Left lung (tissue), 10 donors: Measurements from ENCODE around the gene MSL3. TPM values are rescaled to one million over a fixed set of nuclear protein-coding genes. Genes with fewer than 3 reads are reported as not detected.

Experiments
- ATAC-seq: fragments of 200-7000 bp; cut with Tn5 transposase; one replicate; pipeline ENCODE4 v1.9.1; 2020; ENCODE audit warnings: moderate library complexity
- DNase-seq, 4 donors: peaks; one replicate each; pipeline ENCODE4 v3.0.0-alpha.2; 2013 to 2020
- H3K27ac ChIP-seq, 2 donors: fragments of 200-600 bp; sonication (generic) in 1 of 2; one replicate each; pipeline versions ENCODE4 v1.5.0 to v1.8.0; 2020 to 2021
- H3K27me3 ChIP-seq, 2 donors: fragments of 200-600 bp; sonication (generic) in 1 of 2; one replicate each; pipeline versions ENCODE4 v1.5.0 to v1.8.0; 2020 to 2021
- H3K36me3 ChIP-seq, 2 donors: fragments of 200-600 bp; sonication (generic) in 1 of 2; one replicate each; pipeline versions ENCODE4 v1.5.0 to v1.8.0; 2020 to 2021
- H3K4me1 ChIP-seq, 2 donors: fragments of 200-600 bp; one replicate each; pipeline ENCODE4 v1.8.0; 2021
- H3K4me3 ChIP-seq, 2 donors: fragments of 200-600 bp; sonication (generic) in 1 of 2; one replicate each; pipeline versions ENCODE4 v1.5.0 to v1.8.0; 2020 to 2021; ENCODE audit warnings: mild to moderate bottlenecking in 1 of 2
- H3K9me3 ChIP-seq, 2 donors: fragments of 200-600 bp; sonication (generic) in 1 of 2; one replicate each; pipeline versions ENCODE4 v1.5.0 to v1.8.0; 2020 to 2021
- CTCF ChIP-seq, 2 donors: fragments of 200-600 bp; sonication (generic) in 1 of 2; IDR thresholded peaks; one replicate each; pipeline versions ENCODE4 v1.5.0 to v1.8.0; 2021; ENCODE audit warnings: antibody characterized with exemption in 2 of 2
- intact Hi-C, 2 donors: fragments of 100-400 bp; cut with DNase I; formaldehyde crosslinking; loops; one replicate each; pipeline versions ENCODE4 v1.11.2 to v1.14.2; 2022
- polyA plus RNA-seq, 6 donors: library from polyadenylated mRNA; unstranded; fragments of 120-200 nt; gene quantifications; one replicate each; pipeline ENCODE4 v1.2.1, GENCODE V29; 2013; ENCODE audit not compliant: insufficient read length in 6 of 6
- total RNA-seq, 2 donors: library from RNA; stranded (reverse); fragmentation: NEBNext Ultra II Directional; extraction: Animal tissue kit (Norgen Biotek cat#: 25700); gene quantifications; one replicate each; pipeline ENCODE4 v1.2.1, GENCODE V29; 2021
- donor health status: DM: no; HTN: yes; CAD: no.
- donor health status: DM: no; HTN: no; CAD: no.

Gene MSL3
- total and polyA plus RNA-seq, 8 donors, result 27.3 to 45.8 (median 40.5) TPM

GRCh38 chrX:11793734-11794133 is 35.7 kb downstream of the MSL3 start:
- Histone ChIP-seq H3K27ac (no peak overlapping the region), H3K4me1 (no peaks in the 10 kb centered on the region), H3K27me3 (no peaks in the 10 kb centered on the region), H3K9me3 (no peaks in the 10 kb centered on the region), H3K36me3 (no peaks in the 10 kb centered on the region), H3K4me3 (no peak overlapping the region)
- TF ChIP-seq CTCF (IDR thresholded peaks at IDR 0.05), result no peak
- intact Hi-C loops, result no loop called here
- ATAC-seq (no peak), DNase-seq (no peak)

- intact Hi-C loops, result no loop called here
- no peak for TF ChIP-seq CTCF (IDR thresholded peaks at IDR 0.05)
- Histone ChIP-seq H3K36me3 (no peaks in the 10 kb centered on the region), H3K27me3 (no peaks in the 10 kb centered on the region), H3K4me1 (no peaks in the 10 kb centered on the region), H3K4me3 (no peak overlapping the region), H3K9me3 (no peaks in the 10 kb centered on the region), H3K27ac (no peak overlapping the region)
- no peak for DNase-seq
- no peak for ATAC-seq
Observed at GRCh38 chrX:11813341-11813740, 55.3 kb downstream of the MSL3 start.

Other genes with a start within 250 kb of the MSL3 start
- 10 to 100 TPM in 1 of 2 donors, 1 to 10 TPM in 1; 7.0 to 12.9 TPM for gene ARHGAP6, start 92.3 kb upstream of the MSL3 start, total RNA-seq
- gene ARHGAP6, start 92.3 kb upstream of the MSL3 start, polyA plus RNA-seq, result 10 to 100 TPM; 19.1 to 25.4 (median 22.3) TPM